HEK293 (cell line): Measurements from ENCODE around the gene CACNA1D.

Experiments
- TCF7L2 ChIP-seq: IDR thresholded peaks from 2 replicates; pipeline ENCODE4 v1.6.1; 2011; ENCODE audit warnings: low read depth, mild to moderate bottlenecking, inconsistent platforms, low read length, moderate library complexity, borderline replicate concordance
- ZNF585B ChIP-seq: fragments of 450-650 bp; formaldehyde crosslinking; IDR thresholded peaks from 2 replicates; pipeline ENCODE4 v1.5.1; 2016; ENCODE audit warnings: missing biosample characterization, missing genetic modification characterization
- TF ChIP-seq, protein P1 (sequence below): fragments of 450-650 bp; formaldehyde crosslinking; IDR thresholded peaks from 2 replicates; pipeline ENCODE4 v1.5.1; 2016; ENCODE audit warnings: missing biosample characterization, missing genetic modification characterization

GRCh38 chr3:53670721-53671120, 176.3 kb downstream of the CACNA1D start:
- TF ChIP-seq, protein P1, sequence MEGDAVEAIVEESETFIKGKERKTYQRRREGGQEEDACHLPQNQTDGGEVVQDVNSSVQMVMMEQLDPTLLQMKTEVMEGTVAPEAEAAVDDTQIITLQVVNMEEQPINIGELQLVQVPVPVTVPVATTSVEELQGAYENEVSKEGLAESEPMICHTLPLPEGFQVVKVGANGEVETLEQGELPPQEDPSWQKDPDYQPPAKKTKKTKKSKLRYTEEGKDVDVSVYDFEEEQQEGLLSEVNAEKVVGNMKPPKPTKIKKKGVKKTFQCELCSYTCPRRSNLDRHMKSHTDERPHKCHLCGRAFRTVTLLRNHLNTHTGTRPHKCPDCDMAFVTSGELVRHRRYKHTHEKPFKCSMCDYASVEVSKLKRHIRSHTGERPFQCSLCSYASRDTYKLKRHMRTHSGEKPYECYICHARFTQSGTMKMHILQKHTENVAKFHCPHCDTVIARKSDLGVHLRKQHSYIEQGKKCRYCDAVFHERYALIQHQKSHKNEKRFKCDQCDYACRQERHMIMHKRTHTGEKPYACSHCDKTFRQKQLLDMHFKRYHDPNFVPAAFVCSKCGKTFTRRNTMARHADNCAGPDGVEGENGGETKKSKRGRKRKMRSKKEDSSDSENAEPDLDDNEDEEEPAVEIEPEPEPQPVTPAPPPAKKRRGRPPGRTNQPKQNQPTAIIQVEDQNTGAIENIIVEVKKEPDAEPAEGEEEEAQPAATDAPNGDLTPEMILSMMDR (tag by site-specific recombination), result no peak
- TF ChIP-seq ZNF585B (no peak), TCF7L2 (no peak)
